Trophoblast cell (in vitro differentiated cells and primary cell): Measurements from ENCODE around the gene LIMK2.

ENCODE experiments used
- DNase-seq, 2 donors: peaks; one replicate each; pipeline ENCODE4 v3.0.0-alpha.2; 2016
- H2AFZ ChIP-seq: 2 replicates; pipeline ENCODE4 v1.6.1; 2013; ENCODE audit warnings: low read length, moderate library complexity, mild to moderate bottlenecking; ENCODE audit not compliant: insufficient read depth, poor library complexity
- H2AK5ac ChIP-seq: 2 replicates; pipeline ENCODE4 v1.6.1; 2013; ENCODE audit warnings: mild to moderate bottlenecking, low read length
- H2BK120ac ChIP-seq: 2 replicates; pipeline ENCODE4 v1.6.1; 2013; ENCODE audit warnings: low read length, mild to moderate bottlenecking, moderate library complexity; ENCODE audit not compliant: insufficient read depth, poor library complexity
- H2BK12ac ChIP-seq: 2 replicates; pipeline ENCODE4 v1.6.1; 2013; ENCODE audit warnings: mild to moderate bottlenecking, low read length, moderate library complexity
- H2BK5ac ChIP-seq: 2 replicates; pipeline ENCODE4 v1.6.1; 2013; ENCODE audit warnings: low read length, low read depth, moderate library complexity, mild to moderate bottlenecking; ENCODE audit not compliant: poor library complexity
- H3K14ac ChIP-seq: 2 replicates; pipeline ENCODE4 v1.6.1; 2013; ENCODE audit warnings: mild to moderate bottlenecking, low read length
- H3K18ac ChIP-seq: 2 replicates; pipeline ENCODE4 v1.6.1; 2013; ENCODE audit warnings: mild to moderate bottlenecking, low read length
- H3K23ac ChIP-seq: 2 replicates; pipeline ENCODE4 v1.6.1; 2013; ENCODE audit warnings: low read length
- H3K27ac ChIP-seq: 2 replicates; pipeline ENCODE4 v1.5.1; 2013; ENCODE audit warnings: low read depth, mild to moderate bottlenecking, inconsistent platforms, low read length, moderate library complexity
- H3K27me3 ChIP-seq: 2 replicates; pipeline ENCODE4 v1.6.1; 2013; ENCODE audit warnings: inconsistent platforms, mild to moderate bottlenecking, low read length, moderate library complexity; ENCODE audit not compliant: insufficient read depth
- H3K36me3 ChIP-seq, 2 experiments: 1 replicate in 1 of 2; 2 replicates in 1 of 2; pipeline ENCODE4 v1.6.1; 2013; ENCODE audit warnings: low read length in 2 of 2, mild to moderate bottlenecking in 2 of 2, moderate library complexity in 1 of 2; ENCODE audit not compliant: insufficient read depth in 2 of 2, control insufficient read depth in 1 of 2
- H3K4ac ChIP-seq: 2 replicates; pipeline ENCODE4 v1.6.1; 2013; ENCODE audit warnings: low read depth, mild to moderate bottlenecking, low read length, moderate library complexity
- H3K4me1 ChIP-seq, 2 experiments: 1 replicate in 1 of 2; 2 replicates in 1 of 2; pipeline ENCODE4 v1.6.1; 2013; ENCODE audit warnings: low read length in 2 of 2, mild to moderate bottlenecking in 2 of 2, moderate library complexity in 1 of 2; ENCODE audit not compliant: insufficient read depth in 2 of 2, control insufficient read depth in 1 of 2
- H3K4me2 ChIP-seq: 2 replicates; pipeline ENCODE4 v1.6.1; 2013; ENCODE audit warnings: inconsistent platforms, mild to moderate bottlenecking, low read length, moderate library complexity
- H3K4me3 ChIP-seq: 2 replicates; pipeline ENCODE4 v1.5.1; 2013; ENCODE audit warnings: mild to moderate bottlenecking, low read depth, low read length, inconsistent platforms
- H3K79me1 ChIP-seq: one replicate; pipeline ENCODE4 v1.6.1; 2013; ENCODE audit warnings: low read length
- H3K79me2 ChIP-seq: 2 replicates; pipeline ENCODE4 v1.6.1; 2013; ENCODE audit warnings: low read length, mild to moderate bottlenecking; ENCODE audit not compliant: control insufficient read depth, insufficient read depth, poor library complexity
- H3K9ac ChIP-seq: 2 replicates; pipeline ENCODE4 v1.6.1; 2013; ENCODE audit warnings: mild to moderate bottlenecking, low read length
- H3K9me3 ChIP-seq: 2 replicates; pipeline ENCODE4 v1.6.1; 2013; ENCODE audit warnings: low read depth, mild to moderate bottlenecking, control low read depth, inconsistent platforms, low read length; ENCODE audit not compliant: insufficient read depth
- H4K12ac ChIP-seq: 2 replicates; pipeline ENCODE4 v1.6.1; 2013; ENCODE audit warnings: low read depth, mild to moderate bottlenecking, low read length, moderate library complexity
- H4K8ac ChIP-seq: 2 replicates; pipeline ENCODE4 v1.6.1; 2013; ENCODE audit warnings: low read depth, mild to moderate bottlenecking, low read length, moderate library complexity
- H4K91ac ChIP-seq: one replicate; pipeline ENCODE4 v1.6.1; 2013; ENCODE audit warnings: low read depth, mild to moderate bottlenecking, low read length, moderate library complexity
- WGBS: extraction: QIAGEN DNeasy Blood & Tissue Kit; methylation state at CpG from one replicate; pipeline ENCODE4 v1.1.7; 2013; ENCODE audit warnings: missing lambda C conversion rate; ENCODE audit not compliant: insufficient read length, insufficient coverage; ENCODE audit errors: extremely low coverage; 5-methylcytosine and 5-hydroxymethylcytosine counted together

LIMK2 gene

DNA sequence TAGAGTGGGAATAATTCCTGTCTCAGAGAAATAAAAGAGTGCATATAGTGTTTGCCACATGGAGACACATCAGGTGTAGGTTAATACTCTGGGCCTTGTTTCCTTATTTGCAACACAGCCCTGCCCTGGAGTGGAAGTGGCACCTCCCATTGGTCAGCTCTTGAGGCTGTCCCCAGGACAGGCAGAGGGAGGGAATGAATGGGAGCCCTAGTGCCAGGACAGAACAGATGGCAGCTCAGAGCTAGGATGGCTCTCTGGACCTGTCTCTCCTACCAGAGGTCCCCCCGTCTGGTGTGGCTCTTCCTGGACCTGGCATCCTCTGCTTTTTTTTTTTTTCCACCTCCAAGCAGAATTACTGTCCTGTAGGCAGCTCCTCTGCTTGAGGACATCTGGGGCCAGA, 35.6 kb downstream of the LIMK2 start:
- no peak overlapping the region for H3K4me3 ChIP-seq
- H2AFZ ChIP-seq, result no peak overlapping the region
- no peak overlapping the region for H3K23ac ChIP-seq
- H3K14ac ChIP-seq, result peak overlapping the region; percentile 81
- H2BK12ac ChIP-seq, result peak overlapping the region; percentile 78
- no peaks in the 10 kb centered on the region for H3K9me3 ChIP-seq
- no peaks in the 10 kb centered on the region for H3K27me3 ChIP-seq
- WGBS, result no CpG with 5 or more reads among the region's 1 CpG
- no peak overlapping the region for H4K12ac ChIP-seq
- peak overlapping the region; percentile 82 for H3K27ac ChIP-seq
- H3K79me2 ChIP-seq, result peaks cover 25% of the 10 kb centered on the region
- no peak overlapping the region for H3K9ac ChIP-seq
- H3K18ac ChIP-seq, result peak overlapping the region; percentile 51
- H2BK120ac ChIP-seq, result peak overlapping the region; percentile 62
- H3K79me1 ChIP-seq, result peaks cover 56% of the 10 kb centered on the region
- peak overlapping the region; percentile 82 for H3K4me2 ChIP-seq
- H2AK5ac ChIP-seq, result peak overlapping the region; percentile 71
- H3K4me1 ChIP-seq, result peaks cover 41 to 59% of the 10 kb centered on the region in 2 experiments
- peak overlapping the region; percentile 70 for H4K8ac ChIP-seq
- DNase-seq, result no peak
- H3K36me3 ChIP-seq, result peaks cover 0 to 1% of the 10 kb centered on the region in 2 experiments
- peak overlapping the region; percentile 30 for H3K4ac ChIP-seq
- H4K91ac ChIP-seq, result peak overlapping the region; percentile 75
- H2BK5ac ChIP-seq, result peak overlapping the region; percentile 7

DNA sequence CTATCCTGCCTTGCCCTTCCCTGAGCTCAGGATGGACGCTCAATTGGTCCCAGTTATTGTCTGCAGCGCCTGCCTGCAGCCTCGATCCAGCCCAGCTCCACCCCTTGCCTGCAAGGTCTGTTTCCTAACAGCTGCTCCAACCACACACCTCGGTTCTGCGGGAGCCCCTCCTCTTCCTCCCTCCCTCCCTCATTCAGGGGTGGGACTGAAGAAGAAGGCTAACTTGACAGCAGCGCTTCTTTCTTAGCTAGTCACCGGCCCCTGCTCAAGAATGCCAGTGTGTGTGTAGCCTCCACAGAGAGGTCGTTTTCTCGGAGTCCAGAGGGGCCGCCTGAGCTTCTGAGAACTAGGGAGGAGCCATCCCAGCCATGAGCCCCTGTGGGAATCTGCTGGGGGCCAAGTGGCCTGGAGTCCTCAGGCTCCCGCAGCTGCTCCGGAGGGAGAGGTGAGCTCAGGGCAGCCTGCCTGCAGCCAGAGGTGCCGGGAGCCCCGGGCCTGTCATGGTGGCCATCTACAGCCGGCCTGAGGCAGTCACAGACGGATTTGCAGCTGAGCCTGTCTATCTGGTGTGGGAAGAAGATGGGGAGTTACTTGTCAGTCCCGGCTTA, 36.1 kb downstream of the LIMK2 start:
- Histone ChIP-seq H3K79me2 (peaks cover 27% of the 10 kb centered on the region), H2AK5ac (peak overlapping the region; percentile 85), H3K27me3 (no peaks in the 10 kb centered on the region), H4K12ac (peak overlapping the region; percentile 22), H3K4me1 (peaks cover 41 to 58% of the 10 kb centered on the region in 2 experiments), H4K91ac (peak overlapping the region; percentile 92), H3K36me3 (peaks cover 0 to 4% of the 10 kb centered on the region in 2 experiments), H3K4me2 (peak overlapping the region; percentile 82), H3K23ac (no peak overlapping the region), H3K18ac (peak overlapping the region; percentile 73), H3K4ac (peak overlapping the region; percentile 97), H3K79me1 (peaks cover 53% of the 10 kb centered on the region), H3K14ac (peak overlapping the region; percentile 81), H3K27ac (peak overlapping the region; percentile 90), H2AFZ (peak overlapping the region; percentile 14), H3K4me3 (peak overlapping the region; percentile 77), H2BK5ac (peak overlapping the region; percentile 87), H3K9me3 (no peaks in the 10 kb centered on the region), H2BK12ac (peak overlapping the region; percentile 88), H2BK120ac (peak overlapping the region; percentile 94), H3K9ac (peak overlapping the region; percentile 78), H4K8ac (peak overlapping the region; percentile 70)
- DNase-seq, result peak; percentile 93
- WGBS, result no CpG with 5 or more reads among the region's 17 CpGs

DNA sequence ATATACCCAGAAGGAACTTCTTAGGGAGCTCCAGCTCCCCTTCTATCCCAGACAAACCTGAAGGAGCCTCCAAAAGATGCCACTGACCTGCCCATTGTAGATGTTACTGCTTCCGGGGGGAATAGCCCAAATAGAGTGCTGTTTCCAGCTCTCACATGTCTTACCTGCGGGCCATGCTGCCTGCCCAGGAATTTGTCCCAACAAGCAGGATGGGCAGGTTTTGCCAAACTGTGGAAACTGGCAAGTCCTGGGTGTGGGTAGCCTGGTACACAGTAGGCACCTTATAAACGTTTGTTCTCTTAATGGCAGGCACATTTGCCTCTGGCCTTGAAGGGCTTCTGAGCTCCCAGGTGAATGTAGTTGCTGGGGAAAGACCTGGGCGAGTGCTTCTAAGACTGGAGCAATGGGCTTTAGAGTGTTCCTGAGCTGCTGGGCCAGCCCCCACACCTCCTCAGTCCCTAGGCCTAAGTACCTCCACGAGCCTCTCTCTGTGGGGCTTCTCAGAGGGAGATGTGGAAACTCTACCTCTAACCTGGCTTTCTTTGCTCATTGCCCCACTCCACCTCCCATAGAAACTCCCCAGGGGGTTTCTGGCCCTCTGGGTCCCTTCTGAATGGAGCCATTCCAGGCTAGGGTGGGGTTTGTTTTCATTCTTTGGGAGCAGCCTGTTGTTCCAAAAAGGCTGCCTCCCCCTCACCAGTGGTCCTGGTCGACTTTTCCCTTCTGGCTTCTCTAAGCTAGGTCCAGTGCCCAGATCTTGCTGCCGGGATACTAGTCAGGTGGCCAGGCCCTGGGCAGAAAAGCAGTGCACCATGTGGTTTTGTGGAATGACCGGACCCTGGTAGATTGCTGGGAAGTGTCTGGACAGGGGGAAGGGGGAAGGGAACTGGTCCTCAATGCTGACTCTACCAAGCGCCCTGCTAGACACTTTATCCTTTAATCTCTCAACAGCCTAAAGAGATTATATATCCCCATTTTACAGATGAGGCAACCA, 37.2 kb downstream of the LIMK2 start:
- Histone ChIP-seq H2AK5ac (peak overlapping the region; percentile 85), H4K91ac (peak overlapping the region; percentile 92), H2BK12ac (peak overlapping the region; percentile 88), H3K9me3 (no peaks in the 10 kb centered on the region), H4K8ac (peak overlapping the region; percentile 70), H3K14ac (peak overlapping the region; percentile 81), H3K18ac (peak overlapping the region; percentile 73), H3K27me3 (no peaks in the 10 kb centered on the region), H2BK5ac (peak overlapping the region; percentile 87), H3K23ac (no peak overlapping the region), H2BK120ac (peak overlapping the region; percentile 94), H3K4me2 (peak overlapping the region; percentile 82), H3K27ac (peak overlapping the region; percentile 90), H4K12ac (peak overlapping the region; percentile 40), H3K79me2 (peaks cover 30% of the 10 kb centered on the region), H3K4ac (peak overlapping the region; percentile 97), H3K79me1 (peaks cover 52% of the 10 kb centered on the region), H3K36me3 (peaks cover 0 to 4% of the 10 kb centered on the region in 2 experiments), H2AFZ (peak overlapping the region; percentile 30), H3K9ac (peak overlapping the region; percentile 78), H3K4me1 (peaks cover 43 to 61% of the 10 kb centered on the region in 2 experiments), H3K4me3 (peak overlapping the region; percentile 77)
- no CpG with 5 or more reads among the region's 9 CpGs for WGBS
- DNase-seq, result peak in 1 of 2 donors; percentile 73
